ENCODE data around the gene KRT28.
"Not testable (repeated sequence)": the region's sequence is repeated elsewhere in the genome, so short reads cannot be mapped to it uniquely, and the experiment has no call there.

Gene KRT28

DNA sequence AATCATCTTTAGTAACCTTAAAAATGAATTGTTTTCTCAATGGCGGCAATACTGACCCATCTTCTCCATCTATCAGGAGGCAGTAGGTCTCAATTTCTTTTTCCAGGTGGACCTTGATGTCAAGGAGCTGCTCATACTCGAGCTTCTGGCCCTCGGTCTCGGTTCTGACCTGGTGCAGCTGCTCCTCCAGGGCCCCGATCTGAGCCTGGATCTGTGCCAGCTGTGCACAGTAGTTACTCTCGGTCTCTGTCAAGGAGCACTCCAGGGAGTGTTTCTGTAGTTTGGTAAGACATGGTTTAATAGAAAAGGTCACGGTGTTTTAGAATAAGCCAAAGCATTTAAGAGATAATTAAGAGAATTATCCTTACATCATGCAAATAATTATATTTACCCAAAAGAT, 22.3 kb downstream of the KRT28 start:
- no peak for DNase-seq

DNA sequence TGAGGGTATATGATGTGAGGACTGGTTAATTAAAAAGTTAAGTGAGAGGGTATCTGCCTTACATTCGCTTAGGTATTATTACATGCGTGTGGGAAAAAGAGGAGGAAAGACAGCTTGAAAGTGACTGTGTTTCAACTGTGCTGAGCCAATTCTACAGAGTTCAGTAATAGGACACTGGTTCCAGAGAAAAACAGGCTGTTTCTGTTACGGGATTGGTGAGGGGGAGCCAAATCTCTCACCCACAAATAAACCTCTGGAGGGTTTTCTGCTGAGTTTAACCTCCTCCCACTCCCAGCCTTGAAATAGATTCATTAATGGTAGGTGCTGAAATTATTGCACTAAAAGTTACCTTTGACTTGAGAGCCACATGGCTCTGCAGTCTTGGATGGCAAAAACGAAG, 23.8 kb downstream of the KRT28 start:
- DNase-seq, result no peak

DNA sequence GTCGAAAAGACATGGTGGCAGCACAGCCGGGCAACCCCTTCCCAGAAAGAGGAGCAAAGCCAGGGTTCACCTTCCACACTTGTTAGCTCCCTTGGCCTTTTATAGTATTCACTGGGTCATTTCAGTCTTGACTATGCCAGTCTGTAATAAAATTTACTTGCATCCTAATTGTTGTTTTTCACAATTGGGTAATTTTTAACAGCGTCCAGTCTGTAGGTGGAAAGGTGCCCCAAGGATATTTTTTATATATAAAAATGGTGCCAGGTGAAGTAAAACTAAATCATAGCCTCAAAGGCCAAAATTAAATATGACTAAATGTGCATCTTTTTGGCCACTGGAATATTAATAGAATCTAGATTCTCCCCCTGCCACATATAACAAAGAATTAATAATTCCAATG, 27.7 kb downstream of the KRT28 start, which contains the start of gene KRT26:
KRT26 (minus strand) TSS at position 101 of the 400 bp plus-strand sequence; CDS start at position 13, 88 bp downstream.
- no peak for DNase-seq

DNA sequence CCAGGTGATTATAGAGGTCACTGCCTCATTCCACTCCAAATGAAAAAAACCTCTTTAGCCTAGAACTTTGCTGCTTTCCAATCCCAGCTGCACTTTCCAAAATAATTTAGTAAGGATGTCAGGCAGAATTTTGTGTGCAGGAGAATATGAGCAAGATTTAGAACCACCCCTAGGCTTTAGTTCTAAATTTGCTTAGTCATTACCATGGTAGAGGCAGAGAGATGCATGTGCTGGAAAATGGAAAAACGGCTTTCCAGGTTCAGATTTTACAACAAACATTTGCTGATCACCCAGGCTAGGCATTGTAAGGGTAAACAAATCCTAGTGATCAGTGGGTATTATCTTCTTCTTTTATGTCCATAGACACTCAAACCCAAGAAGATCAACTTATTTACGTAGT, 34.1 kb downstream of the KRT28 start:
- no peak for DNase-seq

DNA sequence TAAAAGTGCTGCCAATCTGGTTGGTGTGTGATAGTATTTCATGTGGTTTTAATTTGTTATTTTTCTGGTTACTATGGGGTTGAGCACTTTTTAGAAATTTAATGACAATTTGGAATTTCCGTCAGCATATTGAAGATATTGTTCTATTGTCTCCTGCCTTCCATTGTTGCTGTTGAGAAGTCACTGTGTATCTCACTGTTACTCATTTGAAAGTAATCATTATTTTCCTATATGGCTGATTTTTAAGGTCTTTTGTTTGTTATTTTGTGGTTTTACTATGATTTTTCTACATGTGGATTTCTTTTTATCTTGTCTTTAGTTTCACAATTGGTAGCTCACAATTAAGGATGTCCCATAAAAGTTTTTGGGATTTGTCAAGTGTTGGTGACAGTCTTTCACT, 36.0 kb downstream of the KRT28 start:
- no peak for DNase-seq

DNA sequence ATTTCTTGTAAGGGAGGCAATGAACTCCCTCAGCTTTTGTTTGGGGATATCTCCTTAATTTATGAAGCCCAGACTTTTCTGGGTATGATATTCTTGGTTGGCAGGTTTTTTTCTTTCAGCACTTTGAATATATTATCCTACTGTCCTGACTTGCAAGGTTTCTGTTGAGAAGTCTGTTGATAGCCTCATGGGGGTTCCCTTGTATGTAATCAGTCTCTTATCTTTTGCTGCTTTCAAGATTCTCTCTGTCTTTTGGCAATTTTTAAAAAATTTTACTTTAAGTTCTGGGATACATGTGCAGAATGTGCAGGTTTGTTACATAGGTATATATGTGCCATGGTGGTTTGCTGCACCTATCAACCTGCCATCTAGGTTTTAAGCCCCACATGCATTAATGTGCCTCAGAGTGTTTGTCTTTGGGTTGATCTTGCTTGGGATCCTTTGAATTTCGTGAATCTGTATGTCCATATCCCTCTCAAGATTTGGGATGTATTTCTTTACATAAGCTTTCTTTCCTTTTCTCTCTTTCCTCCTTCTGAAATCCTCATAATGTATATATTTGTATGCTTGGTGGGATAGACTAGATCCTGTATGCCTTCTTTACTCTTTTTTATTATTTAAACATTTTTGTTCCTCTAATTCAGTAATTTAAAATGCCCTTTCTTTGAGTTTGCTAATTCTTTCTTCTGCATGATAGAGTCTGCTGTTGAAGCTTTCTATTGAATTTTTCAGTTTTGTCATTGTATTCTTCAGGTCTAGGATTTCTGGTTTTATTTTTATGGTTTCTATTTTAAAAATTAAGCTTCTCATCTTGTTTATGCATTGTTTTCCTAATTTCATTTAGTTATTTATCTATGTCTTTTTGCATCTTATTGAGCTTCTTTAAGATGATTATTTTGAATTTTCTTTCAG, 39.4 kb downstream of the KRT28 start:
- DNase-seq, result no peak

DNA sequence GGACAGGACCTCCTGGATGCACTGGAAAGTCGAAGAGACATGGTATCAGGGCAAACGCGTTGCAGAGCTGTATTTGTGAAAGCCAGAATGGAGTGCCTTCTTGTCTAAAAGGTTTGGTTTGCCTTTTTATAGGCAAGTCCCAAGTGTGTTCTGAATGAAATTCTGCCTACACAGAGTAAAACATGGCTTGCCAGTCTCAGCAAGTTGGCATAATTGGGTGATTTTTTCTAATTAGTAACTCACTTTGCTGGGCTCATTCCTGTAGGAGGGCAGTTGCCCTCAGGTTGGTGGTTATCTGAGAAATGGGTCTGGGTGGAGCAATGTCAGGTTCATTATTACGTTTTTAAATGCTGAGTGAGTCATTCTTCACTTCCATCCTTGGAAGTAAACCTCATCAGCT, 44.5 kb downstream of the KRT28 start, which contains the start of gene KRT25:
KRT25 (minus strand) TSS at position 101 of the 400 bp plus-strand sequence; CDS start at position 41, 60 bp downstream.
- no peak for DNase-seq

DNA sequence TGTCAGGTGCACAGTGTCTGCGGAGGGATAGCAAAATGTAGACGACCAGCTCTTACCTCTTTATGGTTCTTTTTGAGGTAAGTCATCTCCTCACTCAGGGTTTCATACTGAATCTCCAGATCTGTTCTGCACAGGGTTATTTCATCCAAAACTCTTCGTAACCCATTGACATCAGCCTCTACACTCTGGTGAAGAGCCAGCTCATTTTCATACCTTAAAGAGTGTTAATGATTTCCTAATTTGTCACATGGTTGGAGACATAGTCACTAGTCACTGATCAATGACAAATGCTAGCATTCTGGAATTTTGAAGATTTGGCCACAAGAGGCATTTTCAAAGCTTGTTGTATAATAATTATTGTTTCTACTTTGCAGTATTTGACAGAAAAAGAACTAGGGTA, 46.0 kb downstream of the KRT28 start:
- no peak for DNase-seq

DNA sequence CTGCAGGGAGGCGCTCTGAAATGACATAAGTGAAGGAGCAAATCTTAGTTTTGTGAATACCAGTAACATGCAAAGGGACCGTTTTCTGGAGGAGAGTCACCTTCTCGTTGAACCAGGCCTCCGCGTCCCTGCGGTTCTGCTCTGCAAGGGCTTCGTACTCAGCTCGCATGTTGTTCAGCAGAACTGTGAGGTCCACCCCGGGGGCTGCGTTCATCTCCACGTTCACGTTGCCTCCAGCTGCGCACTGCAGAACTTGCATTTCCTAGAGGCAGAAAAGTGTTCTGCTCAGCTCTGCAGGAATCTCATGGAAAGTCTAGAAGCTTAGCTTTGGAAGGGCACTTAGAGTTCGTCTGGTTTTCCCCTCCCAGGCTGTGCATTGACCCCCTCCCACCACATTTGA, 48.7 kb downstream of the KRT28 start:
- DNase-seq, result no peak

DNA sequence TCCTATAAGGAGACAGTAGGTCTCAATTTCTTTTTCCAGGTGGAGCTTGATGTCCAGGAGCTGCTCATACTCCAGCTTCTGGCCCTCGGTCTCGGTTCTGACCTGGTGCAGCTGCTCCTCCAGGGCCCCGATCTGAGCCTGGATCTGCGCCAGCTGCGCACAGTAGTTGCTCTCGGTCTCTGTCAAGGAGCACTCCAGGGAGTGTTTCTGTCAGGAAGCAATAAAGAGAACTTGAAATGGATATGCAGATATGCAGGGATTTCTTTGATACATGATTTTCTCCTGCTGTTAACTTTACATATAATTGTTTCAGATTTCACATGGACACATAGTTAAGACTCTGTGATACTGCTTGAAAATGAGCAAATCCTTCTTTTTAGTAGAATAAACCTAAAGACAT, 49.4 kb downstream of the KRT28 start:
- DNase-seq, result no peak

DNA sequence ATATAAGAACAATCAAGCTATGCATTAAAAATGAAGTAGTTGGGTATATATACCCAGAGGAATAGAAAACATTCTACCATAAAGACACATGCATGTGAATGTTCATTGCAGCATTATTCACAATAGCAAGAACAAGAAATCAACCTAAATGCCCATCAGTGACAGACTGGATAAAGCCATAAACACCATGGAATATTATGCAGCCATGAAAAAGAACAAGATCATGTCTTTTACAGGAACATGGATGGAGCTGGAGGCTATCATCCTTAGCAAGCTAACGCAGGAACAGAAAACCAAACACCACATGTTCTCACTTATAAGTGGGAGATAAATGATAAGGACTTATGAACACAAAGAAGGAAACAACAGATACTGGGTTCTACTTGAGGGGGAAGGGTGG, 51.1 kb downstream of the KRT28 start:
- DNase-seq, result not testable (repeated sequence)

Data from retina (tissue), 1 donor.